ENCODE measurements around the gene OGDH.
"Not testable (repeated sequence)": the region's sequence is repeated elsewhere in the genome, so short reads cannot be mapped to it uniquely, and the experiment has no call there.

- not testable (repeated sequence) for TF ChIP-seq CTCF (IDR thresholded peaks at IDR 0.05; ENCODE audit: insufficient read depth, low read depth, low read length); EZH2 (IDR thresholded peaks at IDR 0.05; ENCODE audit: insufficient read depth, low read length)
Observed at GRCh38 chr7:44703391-44703790, 97.0 kb downstream of the OGDH start.
